Articular chondrocyte of knee joint (primary cell): ENCODE results near the gene FGF8. TPM values are rescaled to one million over a fixed set of nuclear protein-coding genes. Genes with fewer than 3 reads are reported as not detected.

Experiments used
- total RNA-seq: library from RNA; depleted of rRNA; stranded (reverse); fragments of >200 nt; gene quantifications from 2 replicates; pipeline ENCODE4 v1.2.3, GENCODE V29; 2012

The FGF8 gene, protein sequence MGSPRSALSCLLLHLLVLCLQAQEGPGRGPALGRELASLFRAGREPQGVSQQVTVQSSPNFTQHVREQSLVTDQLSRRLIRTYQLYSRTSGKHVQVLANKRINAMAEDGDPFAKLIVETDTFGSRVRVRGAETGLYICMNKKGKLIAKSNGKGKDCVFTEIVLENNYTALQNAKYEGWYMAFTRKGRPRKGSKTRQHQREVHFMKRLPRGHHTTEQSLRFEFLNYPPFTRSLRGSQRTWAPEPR
- 0.43 TPM in 1 of 2 replicates, not detected in the other for total RNA-seq

DNA sequence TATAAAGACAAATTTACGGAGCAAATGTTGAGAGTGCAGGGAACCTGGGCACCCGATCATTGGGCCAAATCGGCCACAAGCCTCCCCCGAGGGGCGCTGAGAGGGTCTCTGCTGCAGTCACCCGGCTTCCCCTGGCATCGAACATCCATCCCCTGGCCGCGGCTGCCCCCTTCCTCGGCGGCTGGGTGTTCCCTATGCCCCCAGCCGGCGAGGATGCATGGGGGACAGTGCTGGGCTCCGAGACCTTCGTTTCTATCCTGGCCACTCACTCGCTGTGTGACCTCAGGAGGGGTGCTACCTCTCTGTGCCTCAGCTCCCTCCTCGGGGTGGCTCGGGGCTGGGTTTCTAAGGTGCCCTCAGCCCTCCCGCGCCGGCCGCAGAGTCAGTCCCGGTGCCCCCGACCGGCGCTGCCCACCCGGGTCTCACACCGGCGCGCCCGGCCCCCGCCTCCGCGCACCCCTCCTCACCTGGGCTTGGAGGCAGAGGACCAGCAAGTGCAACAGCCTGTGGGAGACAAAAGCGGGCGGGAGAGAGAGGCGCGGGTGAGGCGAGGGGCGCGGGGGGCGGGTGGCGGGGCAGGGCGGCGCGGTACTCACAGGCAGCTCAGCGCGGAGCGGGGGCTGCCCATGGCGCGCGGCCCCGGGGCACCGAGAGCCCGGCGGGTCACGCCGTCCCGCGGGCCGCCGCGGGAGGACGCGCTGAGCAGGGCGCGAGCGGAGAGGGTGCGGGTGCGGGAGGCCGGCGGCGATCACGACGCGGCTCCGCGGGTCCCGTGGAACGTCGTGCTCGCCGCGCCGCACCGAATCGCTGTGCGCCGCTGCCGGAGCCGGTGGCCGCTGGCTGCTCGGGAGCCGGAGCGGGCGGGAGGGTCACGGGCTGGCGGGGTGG is at the start of gene FGF8:
Gene FGF8 (minus strand): TSS at position 842 of the 888 bp plus-strand sequence. CDS start 214 bp downstream, at position 628.

DNA sequence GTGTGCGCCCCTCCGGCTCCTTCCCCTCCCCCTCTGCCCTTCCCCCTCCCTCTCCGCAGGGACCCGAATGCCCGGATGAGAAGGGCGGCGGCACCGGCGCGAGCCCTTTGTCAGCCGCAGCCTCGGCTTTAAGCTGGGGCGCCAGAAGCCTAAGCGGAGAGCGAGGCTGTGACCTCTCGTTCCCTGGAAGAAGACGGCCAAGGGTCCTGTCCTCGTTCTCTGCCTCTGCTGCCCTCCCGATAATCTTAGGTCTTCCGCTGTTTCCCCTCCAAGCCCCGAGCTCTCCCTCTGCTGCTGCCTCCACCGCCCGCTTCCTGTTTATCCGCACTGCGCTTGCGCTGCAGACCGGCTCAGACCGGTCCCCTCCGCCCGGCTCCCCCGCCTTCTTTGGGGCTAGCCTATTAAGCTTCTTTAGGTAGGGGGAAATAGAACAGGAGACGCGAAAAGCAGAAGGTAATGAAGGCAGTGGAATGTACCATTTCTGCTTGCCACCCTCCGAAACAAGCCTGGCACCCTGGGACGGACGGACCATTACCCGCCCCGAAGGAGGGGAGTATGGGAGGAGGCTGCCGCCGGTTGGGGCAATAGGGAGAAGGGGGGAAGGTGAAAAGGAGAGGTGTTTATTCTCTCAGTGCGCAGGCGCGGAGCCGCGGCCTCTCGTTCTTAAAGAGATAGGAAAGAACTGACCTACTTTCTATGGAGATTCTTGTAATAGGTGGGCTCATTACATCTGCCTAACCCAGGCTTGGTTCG is 42.4 kb upstream of the FGF8 start, which contains the start of gene OGA:
Gene OGA (minus strand): TSS at position 326 of the 753 bp plus-strand sequence. CDS start 422 bp downstream, outside the sequence.

DNA sequence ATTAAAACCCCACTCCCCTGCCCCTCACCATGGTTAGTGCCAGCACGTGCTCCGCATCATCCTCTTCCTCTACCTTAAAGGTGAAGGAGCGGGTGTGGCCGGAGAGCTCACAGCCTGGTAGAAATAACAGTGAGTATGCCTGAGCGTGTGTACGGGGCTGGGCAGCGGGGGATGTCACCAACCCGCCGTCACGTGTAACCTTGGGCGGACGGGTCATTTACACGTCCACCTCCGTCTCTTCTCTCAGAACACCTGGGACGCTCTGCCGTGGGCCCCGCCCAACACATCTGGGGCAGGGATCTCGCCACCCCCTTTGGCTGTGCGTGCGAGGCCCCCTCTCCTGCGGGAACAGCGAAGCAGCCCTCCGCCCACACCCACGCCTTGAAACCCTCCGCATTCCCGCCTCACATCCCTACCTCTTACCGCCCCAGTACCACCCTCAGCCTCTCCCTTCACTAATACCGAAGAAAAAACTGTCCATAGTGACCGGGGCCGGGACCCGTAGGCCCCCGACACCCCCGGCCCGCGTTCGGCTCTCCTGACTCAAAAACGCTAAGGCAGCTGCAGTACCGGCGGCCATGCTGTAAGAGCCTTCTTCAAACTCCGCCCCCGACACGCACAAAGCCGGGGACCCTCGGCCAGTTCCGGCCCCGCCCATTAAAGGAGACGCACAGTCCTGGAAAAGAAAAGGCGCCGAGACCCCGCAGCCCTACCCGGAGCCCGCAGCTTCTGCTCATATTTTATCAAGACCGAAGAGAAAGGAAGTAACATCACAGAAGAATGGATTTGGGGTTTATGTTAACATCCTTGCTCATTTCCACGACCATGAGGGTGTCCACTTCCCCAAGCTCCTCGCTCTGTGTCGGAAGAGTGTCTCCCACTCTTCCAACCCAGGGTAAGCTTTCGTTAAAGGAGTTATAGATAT is 7.2 kb upstream of the FGF8 start, which contains the start of gene NPM3:
Gene NPM3 (minus strand): TSS at position 636 of the 925 bp plus-strand sequence. CDS start 56 bp downstream, at position 580.

Other genes starting within 250 kb of the FGF8 start
- 11.6 and 14.9 TPM in 2 replicates for gene POLL, start 187.9 kb downstream of the FGF8 start, total RNA-seq
- 38.2 and 47.0 TPM in 2 replicates for gene DPCD, start 187.8 kb downstream of the FGF8 start, total RNA-seq
- 46.0 and 49.9 TPM in 2 replicates for gene FBXW4, start 80.9 kb downstream of the FGF8 start, total RNA-seq
- gene NPM3, start 7.3 kb upstream of the FGF8 start, total RNA-seq, result 51.1 and 56.7 TPM in 2 replicates
- gene OGA, start 42.3 kb upstream of the FGF8 start, total RNA-seq, result 143 and 150 TPM in 2 replicates
- gene KCNIP2, start 67.7 kb upstream of the FGF8 start, total RNA-seq, result 1.0 and 1.1 TPM in 2 replicates